T-helper 1 cell (primary cell): ENCODE results near the gene NET1.

Experiments used
- DNase-seq, 5 donors: peaks; one replicate each; pipeline ENCODE4 v3.0.0-alpha.2; 2012 to 2020

The NET1 gene

GRCh38 chr10:5486853-5487235 is 74.5 kb downstream of the NET1 start:
- DNase-seq: no peak

GRCh38 chr10:5488272-5489161 is 76.2 kb downstream of the NET1 start:
- DNase-seq: no peak

DNA sequence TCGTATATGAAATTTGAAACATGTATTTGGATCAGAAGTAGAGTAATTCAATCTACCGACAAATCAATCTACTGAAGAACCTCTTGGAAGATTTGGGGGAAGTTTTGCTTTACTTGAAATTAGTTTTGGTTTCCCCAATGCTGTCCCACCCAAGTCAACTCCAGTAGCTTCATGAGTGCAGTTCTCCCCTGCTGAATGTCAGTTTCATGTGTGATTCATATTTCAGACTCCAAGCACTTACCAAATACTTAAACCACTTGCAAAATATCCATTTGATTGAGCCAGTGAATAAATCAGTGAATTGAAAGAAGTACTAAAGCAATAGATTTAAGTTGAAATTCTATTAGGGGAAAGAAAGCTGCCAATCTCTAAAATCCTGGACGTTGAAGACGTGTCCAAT is 77.7 kb downstream of the NET1 start:
- no peak for DNase-seq

- no peak for DNase-seq
Observed at GRCh38 chr10:5490698-5491464, 78.5 kb downstream of the NET1 start.

GRCh38 chr10:5491477-5491876 is 79.1 kb downstream of the NET1 start:
- DNase-seq: no peak

- no peak for DNase-seq
Observed at GRCh38 chr10:5492322-5492855, 80.0 kb downstream of the NET1 start.

- DNase-seq: no peak
Observed at GRCh38 chr10:5492929-5493576, 80.7 kb downstream of the NET1 start.

- DNase-seq: no peak
Observed at GRCh38 chr10:5493691-5494090, 81.3 kb downstream of the NET1 start.

GRCh38 chr10:5494611-5495010 is 82.3 kb downstream of the NET1 start:
- DNase-seq: no peak

- no peak for DNase-seq
Observed at GRCh38 chr10:5496261-5497250, 84.2 kb downstream of the NET1 start.

GRCh38 chr10:5497289-5497688 is 84.9 kb downstream of the NET1 start:
- DNase-seq: no peak

- no peak for DNase-seq
Observed at GRCh38 chr10:5497948-5498730, 85.8 kb downstream of the NET1 start.

GRCh38 chr10:5498791-5499492 is 86.6 kb downstream of the NET1 start:
- no peak for DNase-seq

- no peak for DNase-seq
Observed at GRCh38 chr10:5499493-5500140, 87.3 kb downstream of the NET1 start, which contains the start of gene CALML5. Gene CALML5, minus strand, starts transcription at chr10:5499570. Its CDS starts 132 bp downstream, at chr10:5499438.

DNA sequence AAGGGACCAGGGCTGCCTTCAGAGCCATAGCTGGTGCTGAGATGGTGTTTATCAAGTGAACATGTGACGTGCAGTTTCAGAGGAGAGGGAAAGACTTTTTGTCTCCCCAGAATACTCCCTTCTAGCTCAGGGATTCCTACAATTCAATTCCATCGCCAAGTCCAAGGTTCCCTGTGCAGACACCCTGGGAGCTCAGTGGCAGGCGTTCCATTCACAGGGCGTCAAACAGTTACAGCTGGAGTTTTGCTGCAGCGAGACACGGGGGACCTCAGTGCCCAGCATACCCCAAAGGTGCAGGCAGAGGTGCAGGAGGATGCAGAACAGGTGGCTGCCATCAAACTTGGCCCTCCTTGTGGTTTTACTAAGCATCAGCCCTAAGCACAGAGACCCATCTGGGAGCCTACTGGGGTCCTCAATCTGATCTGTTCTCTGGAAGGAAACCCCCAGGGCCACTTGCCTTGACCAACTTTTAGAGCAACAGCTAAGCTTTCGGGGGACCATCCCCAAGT is 87.9 kb downstream of the NET1 start:
- DNase-seq: no peak

DNA sequence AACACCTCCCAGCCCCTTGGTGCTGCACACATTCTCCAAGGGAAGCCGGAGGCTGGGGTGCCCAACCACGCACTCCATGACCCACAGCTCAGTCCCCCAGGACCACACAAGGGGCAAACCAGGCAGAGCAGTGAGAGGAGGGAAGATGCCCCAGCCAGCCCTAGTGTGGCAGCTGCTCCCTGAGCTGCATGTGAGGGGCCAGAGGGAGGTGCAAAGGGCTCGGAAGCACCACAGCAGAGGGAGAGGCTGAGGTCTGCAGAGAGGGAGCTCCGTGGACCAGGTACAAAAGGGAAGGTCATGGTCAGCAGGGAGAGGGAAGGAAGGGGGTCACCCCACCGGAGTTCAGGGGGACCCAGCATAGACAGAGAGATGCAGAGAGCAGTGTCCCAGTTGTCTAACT is 88.6 kb downstream of the NET1 start:
- no peak for DNase-seq

DNA sequence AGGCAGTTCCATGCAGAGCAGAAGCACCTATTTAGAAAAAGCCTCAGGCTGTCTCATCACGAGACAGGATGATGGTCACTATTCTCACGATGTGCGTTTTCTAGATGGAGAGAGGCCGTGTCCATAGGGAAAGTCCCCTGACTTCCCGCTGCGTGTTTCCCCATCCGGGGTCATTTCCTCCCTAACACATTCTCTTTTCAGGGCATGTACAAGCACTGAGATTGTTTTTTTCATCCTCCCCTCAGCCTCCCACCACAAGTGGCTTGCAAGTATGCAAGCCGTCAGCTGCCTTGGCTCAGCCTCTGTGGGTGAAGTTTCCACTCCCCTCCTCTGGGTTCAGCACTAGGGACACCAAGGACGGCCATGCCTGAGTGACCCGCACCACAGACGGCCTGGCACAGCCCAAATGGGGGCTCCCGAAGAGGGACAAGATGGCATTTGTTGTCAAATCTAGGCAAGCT is 89.7 kb downstream of the NET1 start:
- no peak for DNase-seq

DNA sequence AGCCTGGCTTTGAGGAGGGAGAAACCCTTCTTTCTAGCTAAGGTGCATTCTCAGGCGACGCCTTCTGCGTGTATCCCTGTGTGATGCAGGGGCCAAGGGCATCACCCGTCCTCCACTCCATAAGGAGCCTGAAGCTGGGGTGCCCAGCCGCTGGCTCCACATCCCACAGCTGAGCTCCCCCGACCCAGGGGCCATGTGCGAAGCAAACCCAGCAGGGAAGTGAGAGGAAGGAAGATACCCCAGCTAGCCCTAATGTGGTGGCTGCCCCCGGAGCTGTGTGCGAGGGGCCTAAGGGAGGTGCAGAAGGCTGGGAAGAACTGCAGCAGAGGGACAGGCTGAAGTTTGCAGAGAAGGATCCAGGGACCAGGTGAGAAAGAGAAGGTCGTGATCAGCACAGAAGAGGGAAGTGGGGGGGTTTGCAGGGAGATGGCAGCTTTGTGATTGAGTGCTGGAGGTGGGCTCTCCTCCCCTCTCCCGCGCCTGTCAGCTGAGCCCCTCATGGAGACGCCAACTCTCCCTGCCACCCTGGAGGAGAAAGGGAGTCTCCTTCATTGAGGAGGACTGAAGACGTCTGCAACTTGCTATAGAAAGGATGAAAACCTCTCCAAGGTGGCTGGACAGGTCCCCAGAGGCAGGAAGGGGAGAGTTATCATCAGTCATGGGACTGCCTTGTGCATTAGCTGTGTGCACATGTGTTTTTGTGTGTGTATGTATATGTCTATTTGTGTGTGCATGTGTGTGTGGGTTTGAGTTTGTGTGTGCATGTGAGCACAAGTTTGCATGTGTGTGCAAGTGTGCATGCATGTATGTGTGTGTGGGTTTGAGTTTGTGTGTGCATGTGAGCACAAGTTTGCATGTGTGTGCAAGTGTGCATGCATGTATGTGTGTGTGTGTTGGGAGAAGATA is 90.5 kb downstream of the NET1 start:
- no peak for DNase-seq
